Cardiac fibroblast (primary cell): ENCODE data around the gene TMEM270.
A peak's percentile ranks its signal among the peaks of the same experiment; 100 is the strongest.
"Not testable (repeated sequence)": the region's sequence is repeated elsewhere in the genome, so short reads cannot be mapped to it uniquely, and the experiment has no call there.

Experiments
- DNase-seq, 2 donors: peaks; one replicate each; pipeline versions ENCODE4 v3.0.0 to v3.0.0-alpha.2; 2010; ENCODE audit warnings: low read depth in 2 of 2
- H3K4me3 ChIP-seq, 2 donors: replicated peaks in 1 of 2; 1 replicate in 1 of 2; 2 replicates in 1 of 2; pipeline ENCODE4 v1.5.1; 2011; ENCODE audit warnings: low read depth in 2 of 2, low read length in 2 of 2, mild to moderate bottlenecking in 2 of 2, moderate library complexity in 1 of 2
- CTCF ChIP-seq: IDR thresholded peaks from one replicate; pipeline ENCODE4 v1.5.1; 2011; ENCODE audit warnings: low read depth, mild to moderate bottlenecking, low read length, inconsistent platforms

The TMEM270 gene

GRCh38 chr7:73860859-73861258 is at the start of gene TMEM270:
Gene TMEM270, plus strand, starts transcription at chr7:73861159. Its CDS starts 36 bp downstream, at chr7:73861195.
- TF ChIP-seq CTCF = no peak

GRCh38 chr7:73811760-73812168 is 49.2 kb upstream of the TMEM270 start:
- H3K4me3 ChIP-seq = no peak overlapping the region
- DNase-seq = peak; percentile 68 to 70
- peak; percentile 94 for TF ChIP-seq CTCF

More at GRCh38 chr7:73860859-73861258, at the start of gene TMEM270:
- DNase-seq = no peak
- no peak within 1 kb of the TSS for H3K4me3 ChIP-seq

- no peak for DNase-seq
- H3K4me3 ChIP-seq = no peak overlapping the region
- no peak for TF ChIP-seq CTCF
These were observed 48.0 kb upstream of the TMEM270 start for GRCh38 chr7:73812996-73813395.

- TF ChIP-seq CTCF = no peak
- DNase-seq = no peak
These were observed 45.5 kb upstream of the TMEM270 start for GRCh38 chr7:73815436-73815835.

GRCh38 chr7:73817121-73817520 is 43.8 kb upstream of the TMEM270 start:
- H3K4me3 ChIP-seq = no peak overlapping the region
- DNase-seq = no peak
- TF ChIP-seq CTCF = no peak

More at GRCh38 chr7:73815436-73815835, 45.5 kb upstream of the TMEM270 start:
- H3K4me3 ChIP-seq = no peak overlapping the region

GRCh38 chr7:73820013-73820412 is 40.9 kb upstream of the TMEM270 start:
- no peak overlapping the region for H3K4me3 ChIP-seq
- DNase-seq = no peak
- no peak for TF ChIP-seq CTCF

GRCh38 chr7:73821597-73822285 is 39.2 kb upstream of the TMEM270 start:
- not testable (repeated sequence) for H3K4me3 ChIP-seq, DNase-seq
